HG03558 (cell line): ENCODE results near the gene SLC12A8.
"Not testable (repeated sequence)": the region's sequence is repeated elsewhere in the genome, so short reads cannot be mapped to it uniquely, and the experiment has no call there.

Source experiments
- ATAC-seq: cut with Tn5 transposase; IDR thresholded peaks from one replicate; pipeline ENCODE4 v1.9.1; 2021; ENCODE audit warnings: moderate number of reproducible peaks; ENCODE audit not compliant: unreplicated experiment; ENCODE audit errors: extremely low read depth

The SLC12A8 gene

DNA sequence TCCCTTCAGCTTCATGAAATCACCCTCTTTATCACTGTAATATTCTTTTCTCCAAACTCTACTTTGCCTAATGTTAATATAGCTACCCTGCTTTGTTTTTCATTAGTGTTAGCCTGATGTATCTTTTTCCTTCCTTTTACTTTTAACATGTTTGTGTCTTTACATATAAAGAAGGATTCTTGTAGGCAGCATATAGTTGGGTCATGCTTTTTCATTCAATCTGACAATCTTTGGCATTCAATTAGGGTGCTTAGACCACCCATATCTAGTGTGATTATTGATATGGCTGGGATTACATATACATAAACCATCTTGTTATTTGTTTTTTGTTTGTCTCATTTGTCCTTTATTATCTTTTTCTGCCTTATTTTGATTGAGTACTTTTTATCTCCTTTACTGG, 121.9 kb downstream of the SLC12A8 start:
- no peak for ATAC-seq

DNA sequence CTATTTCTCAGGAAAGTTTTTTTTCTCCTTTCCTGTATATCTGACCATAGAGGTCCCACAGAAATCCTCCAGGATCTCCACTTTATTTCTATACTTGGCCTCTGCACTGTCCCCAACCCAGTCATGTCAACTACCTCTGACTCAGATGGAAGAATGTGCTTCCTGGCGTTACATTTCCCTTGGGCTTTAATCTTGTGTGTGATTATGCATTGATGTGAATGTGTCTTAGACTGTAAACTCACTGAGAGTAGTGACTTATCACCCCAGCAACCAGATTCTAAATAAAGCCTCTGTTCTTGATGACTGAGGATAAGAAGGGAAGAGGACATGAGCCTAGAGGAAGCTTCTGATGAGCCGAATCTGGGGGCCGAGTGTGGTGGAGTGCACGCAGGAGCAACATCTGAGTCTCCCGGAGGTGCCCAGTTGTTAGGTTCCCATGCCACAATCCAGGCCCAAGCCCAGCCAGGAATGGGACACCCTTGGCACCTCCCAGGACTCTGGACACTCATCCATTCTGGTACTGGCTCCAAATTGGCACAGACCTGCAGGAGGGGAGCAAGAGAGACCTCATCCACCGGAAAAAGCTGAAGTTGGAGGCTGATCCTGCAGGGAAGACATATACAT, 124.7 kb downstream of the SLC12A8 start:
- ATAC-seq = no peak

DNA sequence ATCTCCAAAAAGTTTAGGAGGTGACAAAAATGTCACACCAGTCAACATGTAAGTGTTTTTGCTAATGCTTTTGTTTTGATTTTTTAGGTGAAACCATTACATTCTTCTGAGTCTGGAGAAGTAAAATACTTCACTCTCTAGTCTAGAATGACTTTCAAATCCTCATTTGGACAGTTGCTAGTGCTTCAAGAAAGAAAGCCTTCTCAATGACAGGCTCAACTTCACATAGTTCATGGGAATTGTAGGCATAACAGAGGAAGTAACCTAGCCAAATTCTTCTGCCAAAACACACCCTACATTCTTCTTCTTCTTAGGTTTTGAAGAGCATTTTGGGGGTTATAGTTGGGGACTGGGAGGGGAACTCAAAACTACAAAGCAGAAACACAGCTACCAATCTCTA, 127.4 kb downstream of the SLC12A8 start:
- ATAC-seq = no peak

DNA sequence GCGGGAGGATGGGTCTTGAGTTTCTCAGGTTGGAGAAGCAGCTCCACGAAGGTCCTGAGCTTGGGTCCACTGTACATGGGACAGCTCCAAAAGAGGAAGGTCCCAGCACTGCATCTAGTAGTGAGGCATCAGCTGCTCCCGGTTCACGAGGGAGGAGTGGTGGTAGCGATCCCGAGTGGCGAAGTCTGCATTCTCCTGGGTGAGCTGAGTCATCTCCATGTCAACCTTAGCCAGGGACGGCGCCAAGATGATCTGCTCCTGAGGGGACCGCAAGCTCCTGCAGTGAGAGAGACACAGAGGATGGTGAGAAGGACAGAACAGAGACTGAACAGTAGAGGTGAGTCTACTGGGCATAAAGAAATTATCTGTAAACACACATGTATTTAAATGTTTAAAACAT, 128.8 kb downstream of the SLC12A8 start:
- ATAC-seq = no peak

DNA sequence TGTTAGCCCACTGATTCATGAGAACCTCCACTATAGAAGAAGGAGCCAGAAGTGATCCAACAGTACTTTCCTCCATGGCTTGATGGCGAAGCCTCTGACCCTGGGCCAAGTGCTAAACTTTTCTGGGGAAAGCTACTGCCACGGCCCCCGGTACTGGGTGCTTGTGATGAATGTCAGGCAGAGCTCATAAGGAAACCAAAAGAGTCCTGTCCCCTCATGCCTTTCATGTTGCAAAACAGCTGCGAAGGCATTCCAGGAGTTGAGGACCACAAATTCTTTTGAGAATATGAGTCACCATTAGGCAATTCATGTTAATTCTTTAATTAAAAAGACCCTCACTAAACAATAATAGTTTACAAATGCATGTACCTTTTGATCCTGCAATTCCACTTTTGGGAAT, 130.2 kb downstream of the SLC12A8 start:
- not testable (repeated sequence) for ATAC-seq

DNA sequence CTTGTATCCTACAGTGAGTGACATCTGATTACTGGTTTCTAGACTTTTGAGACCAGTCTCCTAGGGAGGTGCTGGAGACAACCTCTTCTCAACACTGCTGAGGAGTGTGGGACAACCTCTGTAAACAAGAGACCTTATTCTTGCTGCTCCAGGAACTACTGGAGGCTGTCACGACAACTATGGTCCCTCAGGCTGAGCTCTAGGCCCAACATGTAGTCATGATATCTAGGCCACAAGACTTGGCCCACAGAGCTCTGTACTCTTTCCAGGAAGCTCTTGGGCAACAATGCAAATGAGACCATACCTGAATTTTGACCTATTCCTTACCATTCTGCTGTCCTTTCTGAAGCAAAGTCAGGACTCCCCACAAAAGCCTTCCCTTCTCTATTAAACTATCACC, 132.5 kb downstream of the SLC12A8 start:
- ATAC-seq = no peak

DNA sequence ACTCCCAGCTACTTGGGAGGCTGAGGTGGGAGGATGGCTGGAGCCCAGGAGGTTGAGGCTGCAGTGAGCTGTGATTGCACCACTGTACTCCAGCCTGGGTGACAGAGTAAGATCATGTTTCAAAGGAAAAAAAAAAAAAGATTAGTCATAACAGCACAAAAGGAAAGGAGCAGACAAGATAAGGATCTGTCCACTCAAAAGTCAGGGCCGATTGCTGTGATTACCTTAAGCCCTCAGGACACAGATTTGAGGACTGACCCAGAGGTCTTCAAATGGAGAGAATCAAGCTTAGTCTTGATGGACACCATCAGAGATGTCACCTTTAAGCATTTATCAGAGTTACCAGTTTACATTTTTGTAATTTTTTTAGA, 132.9 kb downstream of the SLC12A8 start:
- no peak for ATAC-seq

DNA sequence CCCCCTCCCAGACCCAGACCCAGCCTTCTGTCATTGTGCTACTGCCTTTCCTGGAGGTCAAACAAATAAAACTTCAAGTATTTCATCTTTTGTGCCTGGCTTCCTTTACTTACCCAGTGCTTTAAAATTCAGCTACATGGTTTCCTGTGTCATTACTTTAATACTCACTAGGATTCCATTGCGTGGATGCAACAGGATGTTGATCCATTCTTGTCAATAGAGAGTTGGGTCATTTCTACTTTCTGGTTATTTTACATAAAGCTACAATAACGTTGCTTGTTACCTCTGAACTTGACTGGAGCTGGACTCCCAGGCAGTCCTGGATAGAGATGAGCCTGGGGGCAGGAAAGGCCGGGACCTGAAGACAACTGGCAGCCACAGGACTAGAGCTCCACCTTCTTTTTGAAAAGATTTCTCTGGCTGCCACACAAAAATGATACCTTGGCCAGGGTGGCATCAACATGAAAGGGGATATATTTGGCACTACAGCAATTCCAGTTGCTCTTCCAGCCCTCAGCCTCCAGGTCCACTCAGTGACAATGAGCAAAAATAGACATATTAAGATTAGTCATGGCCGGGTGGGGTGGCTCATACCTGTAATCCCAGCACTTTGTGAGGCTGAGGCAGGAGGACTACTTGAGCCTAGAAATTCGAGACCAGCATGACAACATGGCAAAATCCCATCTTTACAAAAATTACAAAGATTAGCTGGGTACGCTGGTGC, 133.4 kb downstream of the SLC12A8 start:
- ATAC-seq = no peak

DNA sequence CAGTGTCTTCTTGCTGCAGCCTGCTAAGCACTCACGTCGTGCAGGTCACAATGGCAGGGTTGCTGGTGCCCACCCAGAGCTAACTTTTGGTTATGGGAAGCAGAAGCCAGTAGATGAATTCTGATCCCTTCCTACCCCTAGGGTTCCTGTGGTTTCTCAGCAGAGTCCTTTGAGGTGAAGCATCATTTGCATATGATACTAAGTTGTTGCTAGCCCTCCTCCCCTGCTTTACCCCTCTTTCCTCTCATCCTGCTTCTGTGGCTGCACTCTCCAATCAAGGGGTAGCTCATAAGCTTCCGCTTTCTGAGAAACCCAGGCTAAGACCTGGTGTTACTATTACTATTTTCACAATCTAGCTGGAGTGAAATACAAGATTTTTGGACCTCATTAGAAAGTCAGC, 134.7 kb downstream of the SLC12A8 start:
- ATAC-seq = no peak

DNA sequence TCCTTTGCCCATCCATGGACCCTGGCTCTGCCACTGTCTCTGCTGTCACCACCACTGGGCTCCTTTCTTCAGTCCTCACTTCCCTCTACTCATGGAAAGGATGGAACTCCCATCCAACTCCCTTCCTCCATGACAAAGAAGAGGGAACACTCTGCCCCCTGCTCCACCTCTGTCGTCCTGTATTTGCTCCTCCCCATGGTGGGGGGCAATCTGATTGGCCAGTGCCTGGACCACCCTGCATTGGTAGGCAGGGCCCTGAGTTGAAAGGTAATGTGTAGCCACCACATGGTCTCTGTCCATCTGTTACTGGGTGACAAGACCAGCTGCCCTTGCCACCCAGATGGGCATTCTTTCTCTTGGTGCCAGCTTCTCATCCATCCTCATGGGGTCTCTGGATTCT, 136.1 kb downstream of the SLC12A8 start:
- no peak for ATAC-seq

DNA sequence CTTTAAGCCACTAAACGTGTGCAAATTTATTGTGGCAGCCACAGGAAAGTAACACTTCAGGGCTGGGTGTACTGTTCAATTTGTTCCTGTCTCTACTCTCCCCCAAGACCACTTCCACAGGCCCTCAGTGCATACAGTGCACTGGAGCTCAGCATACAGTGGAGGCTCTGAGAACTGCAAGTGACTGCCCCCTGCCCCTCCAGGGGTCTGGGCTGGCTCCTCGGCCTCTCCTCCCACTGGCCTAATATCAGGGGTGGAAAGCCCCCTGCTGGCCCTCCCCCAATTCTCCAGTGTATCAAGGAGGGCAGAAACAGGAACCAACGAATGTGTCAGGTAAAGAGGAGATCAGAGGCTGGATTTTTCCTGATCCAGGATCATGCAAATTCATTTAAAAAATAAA, 136.8 kb downstream of the SLC12A8 start:
- no peak for ATAC-seq

DNA sequence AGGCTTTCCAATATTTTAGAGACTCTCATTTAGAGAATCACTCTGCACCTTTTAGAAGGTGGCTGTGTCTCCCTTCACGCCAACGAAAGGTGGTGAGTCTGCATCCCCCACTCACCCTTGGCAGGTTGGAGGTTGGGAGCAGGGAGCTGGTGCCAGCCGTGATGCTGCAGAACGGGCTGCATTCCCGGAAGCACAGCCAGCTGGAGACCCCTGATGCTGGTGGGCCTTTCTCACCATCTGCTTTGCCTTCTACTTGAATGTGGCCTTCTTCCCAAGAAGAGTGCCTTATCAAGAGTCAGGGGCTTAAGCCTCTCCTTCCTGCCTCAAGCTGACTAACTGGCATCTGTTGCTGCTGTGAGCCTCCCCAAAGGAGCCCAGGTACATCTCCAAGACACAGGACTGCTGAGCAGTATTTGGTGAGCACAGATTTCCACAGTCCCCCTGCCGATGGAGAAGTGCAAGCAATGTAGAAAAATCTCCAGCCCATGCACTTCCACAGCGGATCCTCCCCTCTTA, 139.1 kb downstream of the SLC12A8 start:
- no peak for ATAC-seq

DNA sequence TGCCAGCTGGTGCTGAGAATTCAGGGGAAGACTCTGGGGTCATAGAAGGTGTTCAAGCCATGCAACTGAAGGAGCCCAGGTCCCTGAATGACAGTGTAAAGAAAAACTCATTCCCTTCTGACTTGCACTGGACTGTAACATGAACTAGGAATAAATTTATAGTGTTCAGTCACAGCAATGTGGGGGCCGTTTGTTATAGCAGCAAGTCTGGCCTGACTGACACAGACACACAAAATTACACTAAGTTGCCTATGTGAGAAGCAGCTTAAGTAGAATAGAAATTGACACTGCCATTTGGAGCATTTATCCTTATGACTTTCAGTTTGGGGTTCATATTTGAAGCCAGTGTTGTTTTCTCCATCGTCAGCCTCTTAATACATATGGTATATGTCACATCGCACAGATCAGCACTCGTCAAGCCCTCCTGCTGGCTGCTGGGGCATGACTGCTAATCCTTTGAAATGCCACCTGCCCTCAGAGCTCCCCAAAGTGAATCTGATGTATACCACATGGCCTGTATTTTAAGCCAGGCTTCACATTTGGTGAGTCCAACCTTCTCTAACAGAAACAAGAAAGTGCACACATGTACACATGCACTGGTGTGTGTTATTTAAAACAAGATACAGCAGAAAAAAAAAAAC, 139.7 kb downstream of the SLC12A8 start:
- ATAC-seq = no peak

DNA sequence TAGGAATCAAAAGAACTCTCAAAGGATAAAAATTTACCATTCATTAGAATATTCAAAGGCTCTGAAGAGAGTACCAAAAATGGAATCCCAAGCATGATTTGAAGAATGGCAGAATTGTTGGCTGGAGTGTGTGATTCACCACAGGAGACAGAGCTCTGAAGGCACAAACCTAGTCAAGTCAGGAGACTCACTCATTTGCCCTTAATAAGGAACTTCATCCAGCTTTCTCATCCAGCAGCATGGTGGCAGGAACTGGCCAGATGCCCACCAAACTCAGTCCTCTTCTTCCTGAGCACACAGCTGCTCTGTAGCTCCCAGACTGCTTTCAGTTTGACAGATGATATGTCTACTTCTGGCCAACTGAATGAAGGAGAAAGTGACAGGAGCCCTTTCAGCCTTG, 140.2 kb downstream of the SLC12A8 start:
- no peak for ATAC-seq

DNA sequence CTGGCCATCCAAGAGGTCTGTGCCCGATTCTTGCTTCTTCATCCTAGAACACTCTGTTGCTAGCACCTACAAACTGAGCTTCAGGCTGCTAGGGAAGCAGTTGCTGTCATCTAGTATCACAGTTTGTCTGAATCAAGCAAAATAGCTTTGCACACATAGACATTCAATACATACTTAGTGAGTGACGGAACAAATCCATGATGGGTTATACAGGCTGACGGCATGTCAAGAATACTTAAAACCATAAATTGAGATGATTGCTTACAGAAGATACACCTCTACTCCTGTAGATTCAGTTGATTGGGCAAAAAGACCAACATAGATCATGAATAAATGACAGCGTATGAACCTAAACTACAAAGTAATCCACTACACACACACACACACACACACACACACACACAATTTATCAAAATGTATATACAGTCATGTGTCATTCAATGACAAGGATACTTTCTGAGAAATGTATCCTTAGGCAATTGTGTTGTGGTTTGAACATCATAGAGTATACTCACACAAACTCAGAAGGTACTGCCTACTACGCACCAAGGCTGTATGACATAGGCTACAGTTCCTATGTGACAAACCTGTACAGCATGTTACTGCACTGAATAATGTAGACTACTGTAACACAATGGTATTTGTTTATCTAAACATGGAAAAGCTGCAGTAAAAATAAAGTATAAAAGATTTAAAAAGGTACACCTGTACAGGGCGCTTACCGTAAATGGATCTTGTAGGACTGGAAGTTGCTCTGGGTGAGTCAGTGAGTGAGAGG, 142.4 kb downstream of the SLC12A8 start:
- no peak for ATAC-seq

DNA sequence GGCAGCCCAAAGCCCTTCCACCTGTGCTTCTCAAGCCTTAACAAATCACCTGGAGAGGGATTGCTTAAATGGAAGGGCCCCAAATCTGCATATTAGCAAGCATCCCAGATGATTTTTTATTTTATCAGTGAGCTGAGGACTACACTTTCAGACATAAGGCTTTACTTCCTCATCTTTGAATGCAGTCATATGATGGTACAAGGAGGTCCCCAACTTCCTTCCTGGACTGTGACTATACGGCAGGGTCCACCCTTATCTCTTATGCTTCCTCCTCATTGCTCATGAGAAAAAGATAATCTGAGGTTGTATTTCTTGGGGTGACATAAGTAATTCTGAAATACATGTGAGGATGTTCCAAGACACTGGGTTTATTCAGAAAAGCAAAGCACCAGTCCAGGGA, 143.1 kb downstream of the SLC12A8 start:
- ATAC-seq = no peak

DNA sequence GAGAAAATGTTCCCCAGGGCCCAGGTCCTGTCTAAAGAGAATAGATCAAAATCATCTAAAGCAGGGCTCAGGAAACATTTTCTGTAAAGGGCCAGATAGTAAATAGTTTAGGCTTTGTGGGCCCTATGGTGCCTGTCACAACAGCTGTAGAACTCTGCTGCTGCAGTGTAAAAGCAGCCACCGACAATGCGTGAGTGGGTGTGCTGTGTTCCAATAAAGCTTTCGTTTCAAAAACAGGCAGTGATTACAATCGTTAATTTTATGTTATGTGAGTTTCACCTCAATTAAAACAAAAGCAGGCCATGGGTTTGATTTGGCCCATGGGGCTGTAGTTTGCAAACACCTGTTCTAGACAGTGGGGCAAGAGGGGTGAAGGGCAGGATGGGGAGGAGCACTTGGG, 144.3 kb downstream of the SLC12A8 start:
- no peak for ATAC-seq

DNA sequence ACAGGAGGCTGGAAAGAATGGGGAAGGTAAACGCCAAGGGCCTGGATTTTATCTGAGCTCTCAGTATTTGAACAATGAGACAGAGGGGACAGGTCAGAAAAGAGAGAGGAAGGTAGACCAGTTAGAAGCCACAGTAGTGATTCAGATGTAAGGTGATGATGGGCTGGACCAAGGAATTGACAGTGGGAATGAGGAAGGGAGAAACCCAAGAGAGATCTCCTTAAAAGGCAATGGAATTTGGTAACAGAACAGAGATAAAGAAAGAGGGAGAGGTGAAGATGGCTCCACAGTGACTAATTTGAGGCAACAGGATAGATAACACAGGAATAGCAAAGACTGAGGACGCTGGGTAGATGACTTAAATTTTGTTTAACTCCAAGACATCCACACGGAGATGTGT, 145.3 kb downstream of the SLC12A8 start:
- ATAC-seq = no peak

DNA sequence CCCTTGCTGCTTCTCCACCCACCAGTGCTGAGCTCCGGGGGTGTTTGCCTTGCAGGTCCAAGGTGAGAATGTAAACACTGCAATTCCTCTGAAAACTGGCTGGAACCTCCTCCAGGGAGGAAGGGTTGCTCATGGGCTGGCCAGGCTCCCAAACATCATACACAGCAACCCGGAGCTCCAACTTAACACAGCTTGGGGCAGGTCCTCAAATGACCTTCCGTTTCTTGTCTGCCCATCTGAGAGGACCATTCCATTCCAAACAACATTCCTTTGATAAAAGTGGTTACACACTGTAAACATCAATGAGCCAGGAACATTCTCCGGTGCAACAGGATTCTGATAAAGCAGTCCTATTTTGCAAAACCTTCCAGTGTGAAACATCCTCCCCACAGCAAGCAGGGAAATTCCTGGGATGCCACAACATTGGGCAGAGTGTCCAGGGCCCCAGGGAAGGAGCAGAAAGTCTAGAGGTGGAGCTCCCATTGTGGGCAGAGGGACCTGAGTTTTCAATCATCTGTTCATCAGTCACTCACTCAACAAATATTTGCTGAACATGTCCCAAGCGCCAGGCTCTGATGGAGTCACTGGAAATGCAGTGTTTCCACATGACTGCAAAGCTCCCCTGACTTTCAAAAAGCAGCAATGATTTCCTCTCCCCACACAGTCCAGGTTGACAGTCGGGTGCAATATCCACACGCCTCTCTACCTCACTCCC, 149.5 kb downstream of the SLC12A8 start:
- no peak for ATAC-seq

DNA sequence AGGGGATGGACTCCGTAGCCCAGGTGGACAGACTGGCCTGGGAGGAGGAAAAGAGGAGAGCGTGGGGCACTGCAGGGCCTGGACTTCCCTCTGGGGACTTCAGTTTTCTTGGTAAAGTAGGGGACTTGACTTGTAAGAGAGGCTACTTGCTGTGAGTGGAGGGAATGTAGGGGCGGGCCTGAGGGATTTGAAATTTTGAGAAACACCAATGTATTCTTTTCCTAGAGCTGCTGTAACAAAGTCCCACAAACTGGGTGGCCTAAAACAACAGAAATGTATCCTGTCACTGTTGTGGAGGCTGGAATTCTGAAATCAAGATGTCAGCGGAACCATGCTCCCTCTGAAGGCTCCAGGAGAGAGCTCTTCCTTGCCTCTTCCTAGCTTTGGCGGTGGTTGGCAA, 150.9 kb downstream of the SLC12A8 start:
- no peak for ATAC-seq
